Activated CD4-positive, alpha-beta T cell treated with anti-CD3 and anti-CD28 coated beads, Interleukin-2, amount 50 U/mL, for 4 hours (primary cell): ENCODE results near the gene XDH.
A peak's percentile ranks its signal among the peaks of the same experiment; 100 is the strongest.

Experiments used
- DNase-seq, 2 experiments: peaks; one replicate each; pipeline ENCODE4 v3.0.0-alpha.2; 2020

Gene XDH

DNA sequence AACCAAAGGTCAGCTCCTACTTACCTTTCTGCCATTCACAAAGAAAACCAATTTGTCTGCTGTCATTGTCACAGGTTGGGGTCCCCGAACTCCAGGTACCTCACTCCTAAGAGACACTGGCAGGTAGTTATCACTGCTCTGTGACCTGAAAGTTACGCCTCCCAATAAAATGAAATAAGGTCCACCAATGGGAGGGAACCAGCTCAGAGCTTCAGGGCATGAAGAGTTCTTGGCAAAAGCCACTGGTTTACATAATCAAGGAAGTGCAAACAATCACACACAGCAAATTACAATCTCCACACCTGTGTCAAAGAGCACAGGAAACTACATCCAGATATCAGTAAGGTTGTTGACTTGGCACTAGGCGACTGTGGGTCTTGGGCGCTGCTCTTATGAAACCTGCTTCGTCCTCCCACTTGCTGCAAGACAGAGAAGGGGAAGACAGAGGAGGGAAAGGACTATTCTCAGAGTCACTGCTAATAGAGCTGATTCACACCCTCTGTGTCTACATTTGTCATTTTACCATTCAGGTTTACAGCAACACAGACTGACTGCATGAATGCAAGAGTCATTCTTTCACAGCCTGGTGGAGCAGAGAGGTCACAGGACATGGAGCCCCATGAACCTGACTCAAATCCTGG is at the start of gene XDH:
TSS of gene XDH (minus strand) at position 142 of the 641 bp plus-strand sequence. CDS start at position 66, 76 bp downstream.
- DNase-seq: no peak

DNA sequence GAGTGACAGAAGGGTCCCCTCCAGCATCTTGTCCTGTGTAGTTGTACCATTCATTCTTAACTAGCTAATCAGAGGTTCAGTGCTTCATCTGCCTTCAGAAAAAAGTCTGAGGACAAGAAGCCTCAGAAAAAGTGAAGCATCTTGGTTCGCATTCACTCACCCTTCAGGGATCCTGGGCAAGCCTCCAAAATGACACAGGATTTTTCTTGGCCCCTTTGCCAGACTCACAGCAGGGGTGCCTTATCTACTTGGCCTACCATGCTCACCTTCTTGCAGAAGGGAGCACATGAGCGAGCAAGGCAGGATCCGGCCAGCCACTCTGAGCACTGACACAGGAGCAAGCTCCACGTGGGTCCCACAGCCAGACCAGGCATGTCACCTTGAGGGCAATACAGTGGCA is 43.1 kb upstream of the XDH start:
- DNase-seq: no peak

DNA sequence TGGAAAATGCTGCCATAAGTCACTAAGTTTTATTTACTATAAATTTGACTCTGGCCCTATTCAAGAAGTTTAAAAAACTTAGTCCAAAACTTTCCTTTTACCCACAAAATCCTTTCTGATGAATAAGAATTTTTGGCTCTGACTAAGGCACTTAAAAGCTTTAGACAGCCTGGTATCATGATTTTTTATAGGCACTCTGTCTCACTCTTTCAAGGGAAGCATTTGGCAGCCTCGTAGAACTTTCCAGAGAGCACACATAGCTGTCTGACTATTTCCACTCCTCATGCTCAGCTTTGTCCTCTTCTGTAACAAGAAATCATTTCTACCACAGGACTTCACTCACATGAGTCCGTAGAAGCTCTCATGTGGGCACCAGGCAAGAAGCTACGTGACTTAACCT is 32.3 kb upstream of the XDH start:
- no peak for DNase-seq

DNA sequence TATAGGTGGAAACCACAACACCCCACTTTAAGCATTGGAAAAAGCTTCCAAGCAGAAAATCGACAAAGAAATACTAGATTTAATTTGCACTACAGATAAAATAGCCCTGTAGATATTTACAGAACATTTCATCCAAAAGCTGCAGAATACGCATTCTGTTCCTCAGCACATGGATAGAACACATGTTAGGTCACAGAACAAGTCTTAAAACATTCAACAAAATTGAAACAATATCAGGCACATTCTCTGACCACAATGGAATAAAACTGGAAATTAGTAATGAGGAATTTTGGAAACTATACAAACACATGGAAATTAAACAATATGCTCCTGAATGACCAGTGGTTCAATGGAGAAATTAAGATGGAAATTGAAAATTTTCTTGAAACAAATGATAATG is 27.8 kb upstream of the XDH start:
- DNase-seq: no peak

DNA sequence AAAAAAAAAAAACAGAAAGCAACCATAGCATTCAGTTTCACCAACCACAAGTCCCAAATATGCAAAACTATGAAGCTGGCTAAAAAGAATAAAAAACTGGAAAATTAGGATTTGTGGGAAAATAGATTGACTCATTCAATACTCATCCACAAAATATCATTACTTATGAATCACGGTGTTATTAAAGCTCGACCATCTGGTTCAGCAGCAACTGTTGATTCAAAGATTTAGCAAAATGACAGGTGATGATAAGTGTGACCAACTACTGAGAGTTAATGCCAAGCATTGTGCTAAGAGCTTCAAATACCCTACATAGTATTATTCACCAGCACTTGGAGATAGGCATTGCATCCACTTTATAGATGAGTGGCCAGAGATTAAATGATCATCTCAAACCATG is 26.2 kb upstream of the XDH start:
- no peak for DNase-seq

DNA sequence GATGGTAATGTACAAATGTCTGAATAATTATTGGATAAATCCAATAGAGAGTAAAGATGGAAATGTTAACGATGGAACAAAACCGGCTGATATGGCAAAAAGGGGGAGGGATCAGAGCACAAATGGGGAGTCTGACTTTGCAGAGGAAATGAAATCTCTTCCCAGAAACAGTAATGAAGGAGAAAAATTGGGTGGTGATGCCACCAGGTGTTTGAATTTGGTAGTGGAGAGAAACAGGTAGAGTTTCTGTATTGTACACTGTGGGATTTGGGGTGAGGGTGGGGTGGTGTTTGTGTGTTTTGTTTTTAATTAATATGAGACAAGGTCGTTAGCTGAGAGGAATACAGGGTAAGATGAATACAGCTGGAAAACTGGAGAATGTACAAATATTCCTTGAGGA is 20.4 kb upstream of the XDH start:
- no peak for DNase-seq

DNA sequence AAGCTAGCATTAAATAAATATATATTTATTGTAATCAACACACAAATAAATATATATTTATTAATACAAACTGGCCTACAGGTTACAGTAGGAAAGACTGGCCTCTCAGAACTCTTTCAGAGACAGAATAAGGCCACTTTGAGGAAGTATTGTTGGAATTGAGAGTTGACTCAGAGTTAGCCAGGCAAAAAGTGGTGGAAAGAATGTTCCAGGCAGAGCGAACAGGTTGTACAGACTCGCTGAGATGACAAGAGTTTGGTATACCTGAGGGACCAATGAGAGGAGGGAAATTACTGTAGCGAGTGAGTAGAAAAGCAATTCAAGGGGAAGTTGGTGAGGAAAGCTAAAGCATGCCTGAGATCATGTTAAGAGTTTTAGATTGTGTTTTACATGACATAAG is 19.0 kb upstream of the XDH start:
- no peak for DNase-seq

DNA sequence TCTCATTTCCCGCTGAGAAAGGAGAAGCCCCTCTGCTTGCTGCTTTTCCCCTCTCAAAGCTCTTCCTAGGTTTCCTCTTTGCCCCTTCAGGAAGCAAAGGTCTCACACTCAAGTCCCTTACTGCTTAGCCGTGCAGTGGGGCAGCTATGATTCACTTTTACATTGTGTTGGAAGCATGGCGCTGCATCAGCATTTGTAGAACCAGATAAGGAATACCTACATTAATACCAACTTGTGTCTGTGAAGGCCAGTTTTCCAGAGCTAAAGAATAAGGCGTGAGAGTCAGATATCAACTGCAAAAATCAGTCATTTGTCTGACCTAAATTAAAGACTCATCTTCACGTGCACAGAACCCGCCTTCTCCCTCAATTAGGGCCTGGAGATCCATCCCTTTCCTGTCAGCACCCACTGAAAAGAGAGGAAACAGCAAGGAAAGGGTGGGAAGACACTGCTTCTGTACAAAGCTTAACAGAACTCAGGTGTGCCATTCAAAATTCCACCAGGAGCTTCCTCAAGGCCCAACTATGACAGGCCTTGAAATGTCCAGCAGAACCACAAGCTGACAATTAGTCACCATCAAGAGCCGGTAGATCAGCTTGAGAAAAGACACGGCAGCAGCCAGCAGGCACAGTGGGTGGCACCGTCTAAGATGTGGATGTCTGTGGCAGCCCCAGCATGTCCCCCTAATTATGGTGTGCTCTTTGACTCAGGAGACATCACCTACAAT is 16.1 kb upstream of the XDH start:
- DNase-seq: no peak

DNA sequence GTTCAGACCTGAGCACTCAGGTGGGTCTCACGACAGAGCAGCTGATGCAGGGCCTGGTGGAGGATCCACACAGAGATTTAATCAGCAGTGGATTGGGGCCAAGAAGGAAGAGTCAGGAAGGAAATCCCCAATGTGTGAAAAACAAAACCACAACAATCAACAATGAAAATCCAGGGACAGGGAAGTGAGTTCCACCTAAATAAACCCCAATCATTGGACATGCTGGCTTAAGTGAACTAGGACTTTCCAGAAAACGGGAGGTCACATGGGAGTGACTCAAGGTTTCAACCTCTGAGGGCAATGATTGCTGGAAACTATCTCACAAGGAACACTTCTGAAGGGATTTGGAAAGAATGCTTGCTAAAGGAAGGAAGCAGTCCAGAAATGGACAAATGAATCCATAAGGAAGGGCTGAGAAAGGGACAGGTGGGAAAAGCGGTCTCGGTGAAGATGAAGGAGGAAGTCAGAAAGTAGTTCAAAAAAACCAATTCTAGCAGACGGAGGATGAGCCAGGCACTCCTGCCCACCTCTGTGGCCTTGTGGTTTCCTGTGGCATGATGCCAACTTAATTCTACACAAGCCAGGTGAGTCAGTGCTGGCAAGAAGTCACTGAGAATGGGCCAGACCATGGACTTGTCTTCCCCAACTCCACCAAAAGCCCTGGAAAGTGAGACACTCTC is 15.4 kb upstream of the XDH start:
- DNase-seq: peak; percentile 8 to 12

DNA sequence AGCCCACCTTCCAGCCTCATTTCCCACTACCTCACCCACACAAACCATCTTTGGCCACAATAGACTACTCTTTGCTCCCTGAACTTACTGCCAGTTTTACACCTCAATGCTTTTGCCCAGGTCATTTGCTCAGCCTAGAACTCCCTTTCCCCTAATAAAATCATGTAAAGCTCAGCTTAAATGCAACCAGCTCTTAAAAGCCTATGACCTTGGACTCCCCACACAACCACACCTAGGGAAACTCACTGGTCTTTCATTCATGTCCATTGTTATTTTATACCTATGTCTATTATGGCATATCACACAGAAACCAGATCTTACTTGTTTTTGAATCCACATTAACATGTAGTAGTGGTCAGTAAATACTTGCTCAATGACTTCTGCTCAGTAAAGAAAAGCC is 14.5 kb upstream of the XDH start:
- DNase-seq: no peak

DNA sequence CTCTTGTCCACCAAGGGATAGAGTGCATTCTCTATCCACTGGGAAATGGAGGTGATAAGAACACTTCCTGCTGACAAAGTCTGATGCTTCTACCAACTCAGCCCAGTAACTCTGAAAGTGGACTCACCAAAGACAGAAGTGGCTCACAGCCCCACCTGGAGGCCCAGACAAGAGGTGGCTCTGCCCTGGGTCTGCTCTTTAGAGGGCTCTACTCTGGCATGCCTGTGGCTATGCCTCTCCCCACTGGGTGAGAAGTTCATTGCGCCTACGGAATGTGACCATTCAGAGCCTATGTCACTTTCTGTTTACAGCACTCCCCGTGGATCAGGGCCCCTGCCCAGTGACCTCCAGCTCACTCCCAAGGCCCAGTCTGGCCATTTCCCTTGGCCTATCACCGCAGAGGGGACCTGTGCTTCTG is 13.5 kb upstream of the XDH start:
- no peak for DNase-seq

DNA sequence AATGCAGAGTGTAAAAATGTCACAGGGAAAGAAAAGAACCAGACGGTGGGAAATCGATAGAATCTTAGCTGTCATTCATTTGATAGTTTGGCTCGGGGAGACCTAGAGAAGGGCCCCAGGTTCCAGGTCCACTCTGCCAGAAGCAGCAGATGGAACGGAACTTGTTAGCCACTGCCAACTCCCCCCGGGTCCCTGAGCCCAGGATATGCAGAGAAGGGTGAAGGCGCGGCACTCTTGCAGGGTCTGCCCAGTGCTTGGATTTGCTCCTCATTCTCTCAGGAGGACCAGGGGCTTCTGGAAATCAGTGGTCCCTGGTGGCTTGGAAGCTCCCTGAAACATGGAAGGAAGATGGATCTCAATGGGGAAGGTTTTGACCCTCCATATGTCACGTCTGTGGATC is 11.6 kb upstream of the XDH start:
- DNase-seq: no peak

DNA sequence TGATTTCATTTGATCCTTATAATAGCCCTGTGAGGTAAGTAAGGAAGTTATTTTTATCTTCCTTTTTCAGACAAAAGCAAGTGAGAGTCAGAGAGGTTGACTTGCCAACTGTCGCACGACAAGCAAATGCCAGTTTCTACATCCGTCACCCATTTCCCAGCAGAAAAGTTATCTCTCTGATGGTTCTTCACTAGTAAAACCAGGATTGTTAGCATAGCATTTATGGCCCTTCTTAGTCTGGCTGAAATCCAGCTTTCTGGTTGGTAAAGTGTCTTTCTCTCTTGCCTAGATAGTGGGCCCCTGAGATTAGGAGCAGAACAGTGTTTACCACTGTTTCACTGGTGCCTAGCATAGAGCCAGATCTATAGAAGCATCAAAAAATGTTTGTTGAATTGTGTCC is 7.1 kb upstream of the XDH start:
- no peak for DNase-seq

DNA sequence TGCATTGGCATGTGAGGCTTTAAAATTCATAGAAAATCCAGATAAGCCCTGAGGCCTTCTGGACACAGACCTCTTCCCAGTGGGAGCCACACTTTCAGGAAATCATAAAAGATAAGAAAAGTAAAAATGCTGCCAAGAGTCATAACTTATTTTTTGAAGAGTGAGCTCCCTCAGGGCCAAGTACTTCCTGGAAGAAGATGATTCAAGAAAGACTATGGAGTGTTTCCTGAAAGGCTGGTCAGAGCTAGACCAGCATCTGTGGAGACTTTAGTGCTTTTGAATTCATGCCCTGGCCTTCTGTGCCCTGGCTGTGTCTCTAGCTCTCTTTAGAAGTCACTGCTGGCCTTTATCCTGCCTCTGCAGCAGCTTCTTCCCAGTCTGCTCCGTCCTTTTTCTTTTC is 6.4 kb upstream of the XDH start:
- no peak for DNase-seq

DNA sequence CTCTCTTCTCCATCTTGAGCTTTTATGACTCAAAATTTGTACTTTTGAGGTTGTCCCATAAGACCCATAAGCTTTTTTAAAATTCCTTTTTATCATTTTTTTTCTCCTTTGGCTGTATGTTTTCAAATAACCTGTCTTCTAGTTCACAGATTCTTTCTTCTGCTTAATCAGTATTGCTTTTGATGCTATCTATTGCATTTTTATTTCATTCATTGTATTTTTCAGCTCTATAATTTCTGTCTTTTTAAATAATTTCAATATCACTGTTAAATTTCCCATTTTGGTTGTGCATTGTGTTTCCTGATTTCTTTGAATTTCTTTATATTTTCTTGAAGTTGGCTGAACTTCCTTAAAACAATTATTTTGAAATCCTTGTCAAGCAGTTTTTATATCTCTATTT is 4.8 kb upstream of the XDH start:
- no peak for DNase-seq

DNA sequence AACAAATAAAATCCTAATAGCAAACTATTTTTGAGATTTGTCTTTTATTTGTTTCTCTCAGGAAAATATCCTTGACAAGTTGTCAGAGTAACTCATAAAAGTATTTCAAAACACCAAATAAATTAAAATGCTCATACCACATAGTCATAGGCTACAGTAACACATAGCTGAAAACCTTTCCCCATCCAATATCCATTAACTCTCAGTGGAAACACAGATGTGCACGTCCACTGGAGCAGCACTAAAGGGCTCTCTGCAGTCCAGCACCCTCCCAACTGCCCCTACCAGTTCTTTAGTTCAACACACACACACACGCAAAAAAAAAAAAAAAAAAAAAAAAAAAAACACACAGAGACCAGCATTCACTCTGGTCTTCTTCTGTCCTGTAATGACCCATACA is 879 bp upstream of the XDH start:
- no peak for DNase-seq

DNA sequence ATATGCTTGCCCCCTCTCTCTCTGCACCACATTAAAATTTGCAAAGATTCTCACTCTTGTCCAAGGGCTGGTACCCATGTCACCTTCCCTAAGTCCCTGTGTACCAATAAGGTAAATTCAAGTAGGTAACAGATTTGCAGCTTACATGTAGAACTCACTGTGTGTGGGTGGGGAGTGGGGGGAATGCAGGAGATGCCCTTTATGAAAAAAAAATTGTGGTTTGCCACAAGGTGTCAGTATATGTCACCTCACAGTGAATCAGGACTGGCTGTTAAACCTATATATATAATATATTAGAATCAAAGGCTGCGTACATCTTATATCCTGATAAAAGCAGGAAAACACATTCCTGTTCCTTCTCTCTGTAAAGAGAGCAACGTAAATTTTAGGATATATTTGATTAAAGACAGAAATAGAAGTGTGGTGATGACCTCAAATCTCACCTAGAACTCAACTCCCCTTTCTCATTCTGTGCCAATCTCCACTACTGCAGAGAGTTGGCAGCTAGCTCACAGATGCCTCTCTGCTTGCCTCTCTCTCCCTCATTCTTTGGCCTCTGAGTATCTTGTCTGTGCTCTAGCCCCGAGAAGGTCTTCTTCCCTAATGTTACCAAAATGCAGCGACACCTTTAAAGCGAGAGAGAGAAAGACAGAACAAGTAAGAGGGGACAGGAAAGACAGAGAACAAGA is 536 bp downstream of the XDH start:
- no peak for DNase-seq

DNA sequence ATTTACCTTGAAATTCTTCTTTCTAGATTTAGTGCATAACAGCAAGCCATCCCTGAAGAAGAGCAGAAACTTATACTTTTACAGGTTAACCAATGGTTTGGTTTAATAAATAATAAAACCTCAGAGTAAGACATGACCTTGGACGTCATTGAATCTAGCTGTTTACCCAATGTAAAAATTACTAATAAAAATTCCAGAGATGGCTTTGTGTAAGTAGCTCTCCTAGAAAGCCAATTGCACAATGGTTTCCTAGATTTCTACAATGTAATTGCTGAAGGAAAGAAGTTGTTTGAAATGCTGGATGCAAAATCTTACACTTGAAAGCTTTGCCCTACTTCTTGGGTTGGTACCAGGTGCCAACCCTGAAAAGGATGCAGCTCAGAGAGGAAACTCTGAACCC is 1.5 kb downstream of the XDH start:
- DNase-seq: no peak

DNA sequence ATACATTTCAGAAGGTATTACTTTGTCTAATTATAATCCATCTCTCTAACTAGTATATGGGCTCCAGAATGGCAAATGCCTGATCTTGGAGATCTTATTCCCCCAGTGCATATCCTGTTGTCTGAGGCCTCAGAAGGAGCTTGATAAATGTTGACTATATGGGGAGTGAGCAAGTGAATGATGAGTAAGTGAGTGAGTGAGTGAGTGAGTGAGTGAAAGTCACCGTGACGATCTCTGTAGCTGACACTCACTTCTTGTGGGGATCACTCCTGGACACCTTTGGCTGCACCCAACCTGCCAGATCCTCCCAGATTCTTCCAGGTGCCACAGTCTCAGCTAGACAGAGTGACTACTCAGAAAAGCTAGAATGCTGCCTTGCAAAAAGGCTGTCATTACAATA is 2.8 kb downstream of the XDH start:
- DNase-seq: no peak

DNA sequence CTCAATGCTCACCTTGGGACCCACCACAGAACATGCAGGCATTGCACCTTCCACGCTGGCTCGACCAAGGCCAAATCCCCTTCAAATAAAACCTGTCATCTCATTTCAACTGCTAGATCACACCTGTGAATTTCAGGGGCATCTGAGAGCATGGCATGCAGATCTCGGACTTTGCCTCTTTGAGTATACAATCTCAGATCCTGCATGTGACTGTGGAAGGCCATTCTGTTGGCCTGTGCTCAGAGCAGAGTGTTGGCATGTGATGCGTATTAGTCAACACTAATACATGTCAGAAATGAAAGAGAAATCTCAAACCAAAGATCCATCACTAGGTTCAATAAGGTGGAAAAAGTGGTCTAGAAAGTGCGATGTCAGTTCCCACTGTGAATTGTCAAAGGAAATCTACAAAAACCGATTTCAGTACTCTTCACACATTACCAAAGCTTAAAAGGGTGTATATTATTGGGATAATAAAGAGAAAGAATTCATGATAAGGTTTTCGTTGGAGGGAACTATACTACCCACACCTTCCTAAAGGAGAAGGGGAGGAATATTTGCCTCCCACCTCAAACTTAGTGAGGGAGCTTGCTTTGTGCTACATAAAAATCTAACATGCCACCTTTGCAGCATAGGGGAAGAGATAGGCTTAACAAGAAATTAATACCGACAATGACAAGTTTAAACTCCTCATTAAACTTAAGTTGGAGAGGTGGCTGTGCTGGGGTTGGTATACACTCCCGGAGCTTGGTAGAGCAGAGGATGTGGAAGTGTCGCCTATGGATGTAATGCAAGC is 7.8 kb downstream of the XDH start:
- DNase-seq: no peak

DNA sequence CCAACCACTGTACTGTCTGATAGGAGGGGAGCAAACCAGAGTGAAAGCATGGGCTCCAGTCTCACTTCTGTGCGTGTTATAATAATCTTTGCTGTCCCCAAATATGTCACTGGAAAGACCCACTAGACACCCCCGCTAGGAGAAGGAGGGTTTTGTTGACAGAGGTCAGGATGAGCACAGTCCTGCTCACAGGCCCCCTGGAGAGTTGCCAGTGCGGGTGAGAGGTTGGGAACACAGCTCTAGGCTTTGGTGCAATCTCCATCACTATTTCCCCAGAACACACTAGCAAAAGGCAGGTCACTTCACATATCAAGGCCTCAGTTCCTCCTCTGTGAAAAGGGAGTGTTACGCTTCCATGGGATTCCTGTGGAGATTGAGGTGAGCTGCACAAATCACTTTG is 9.7 kb downstream of the XDH start:
- DNase-seq: no peak

DNA sequence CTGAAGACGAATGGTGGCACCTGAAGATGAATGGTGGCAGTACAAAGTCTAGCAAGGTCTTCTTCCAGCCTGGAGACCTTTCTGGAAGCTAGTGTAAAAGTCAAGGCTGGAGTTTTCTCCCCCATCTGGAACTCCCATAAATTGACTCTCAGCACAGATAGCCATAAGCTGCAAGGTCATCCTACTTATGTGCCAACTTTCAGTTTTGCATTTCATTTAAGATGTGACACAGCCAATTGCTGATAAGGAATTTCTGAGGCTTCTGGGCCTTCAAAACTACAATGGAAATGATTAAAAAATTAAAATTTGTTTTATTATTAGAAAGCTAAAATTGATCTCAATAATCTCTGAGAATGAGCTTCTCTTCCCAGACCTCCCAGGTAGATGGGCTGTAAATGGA is 10.2 kb downstream of the XDH start:
- no peak for DNase-seq

DNA sequence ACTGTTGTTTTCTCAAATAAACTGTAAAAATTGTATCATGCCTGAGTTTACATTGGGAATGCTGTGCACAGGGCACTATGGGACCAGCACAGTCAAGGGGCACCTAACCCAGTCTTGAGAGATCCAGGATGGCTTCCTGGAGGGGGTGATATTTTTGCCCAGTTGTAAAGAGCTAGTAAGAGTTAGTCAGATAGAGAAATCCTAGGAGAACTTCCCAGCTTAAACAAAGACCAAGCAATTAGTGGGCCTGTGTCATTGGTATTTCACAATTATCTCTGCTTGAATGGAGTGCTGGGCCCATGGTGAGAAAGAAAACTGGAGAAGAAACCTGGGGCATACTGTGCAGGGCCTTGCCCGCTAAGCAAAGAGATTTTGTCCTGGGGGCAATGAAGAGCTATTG is 12.2 kb downstream of the XDH start:
- no peak for DNase-seq
